ENCODE data around the gene BRIX1.

The BRIX1 gene

DNA sequence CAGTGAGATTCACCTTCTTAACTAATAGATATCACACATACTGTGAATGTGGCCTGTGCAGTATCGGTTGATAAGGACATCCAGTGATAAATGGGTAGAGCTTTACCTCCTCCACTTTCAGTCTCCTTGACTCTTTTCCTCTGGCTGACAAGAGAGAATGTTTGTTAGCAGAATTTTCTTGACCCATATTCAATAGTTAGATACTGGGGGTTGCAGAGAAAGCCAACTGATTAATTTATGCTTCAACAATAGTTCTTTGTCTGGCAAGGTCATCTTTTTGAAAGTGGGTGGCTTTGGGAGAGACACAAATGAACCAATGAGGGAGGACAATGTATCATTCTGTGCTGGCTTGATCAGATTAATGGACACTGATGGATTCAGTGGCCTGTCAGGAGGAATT is 46.3 kb upstream of the BRIX1 start:
- H3K9me3 ChIP-seq (ENCODE audit: insufficient read depth, low read length) = no peaks in the 10 kb centered on the region
- TF ChIP-seq EZH2phosphoT487 (IDR thresholded peaks at IDR 0.05; ENCODE audit: low read depth) = no peak
- TF ChIP-seq, protein P1, sequence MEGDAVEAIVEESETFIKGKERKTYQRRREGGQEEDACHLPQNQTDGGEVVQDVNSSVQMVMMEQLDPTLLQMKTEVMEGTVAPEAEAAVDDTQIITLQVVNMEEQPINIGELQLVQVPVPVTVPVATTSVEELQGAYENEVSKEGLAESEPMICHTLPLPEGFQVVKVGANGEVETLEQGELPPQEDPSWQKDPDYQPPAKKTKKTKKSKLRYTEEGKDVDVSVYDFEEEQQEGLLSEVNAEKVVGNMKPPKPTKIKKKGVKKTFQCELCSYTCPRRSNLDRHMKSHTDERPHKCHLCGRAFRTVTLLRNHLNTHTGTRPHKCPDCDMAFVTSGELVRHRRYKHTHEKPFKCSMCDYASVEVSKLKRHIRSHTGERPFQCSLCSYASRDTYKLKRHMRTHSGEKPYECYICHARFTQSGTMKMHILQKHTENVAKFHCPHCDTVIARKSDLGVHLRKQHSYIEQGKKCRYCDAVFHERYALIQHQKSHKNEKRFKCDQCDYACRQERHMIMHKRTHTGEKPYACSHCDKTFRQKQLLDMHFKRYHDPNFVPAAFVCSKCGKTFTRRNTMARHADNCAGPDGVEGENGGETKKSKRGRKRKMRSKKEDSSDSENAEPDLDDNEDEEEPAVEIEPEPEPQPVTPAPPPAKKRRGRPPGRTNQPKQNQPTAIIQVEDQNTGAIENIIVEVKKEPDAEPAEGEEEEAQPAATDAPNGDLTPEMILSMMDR (IDR thresholded peaks at IDR 0.05; ENCODE audit: low read depth, low read length) = no peak
- H3K27me3 ChIP-seq (ENCODE audit: low read depth, low read length) = no peaks in the 10 kb centered on the region
- H2AFZ ChIP-seq (ENCODE audit: low read depth, low read length) = no peak overlapping the region
- H3K79me2 ChIP-seq (ENCODE audit: low read length) = no peaks in the 10 kb centered on the region
- H3K4me2 ChIP-seq (ENCODE audit: low read length) = no peak overlapping the region
- H3K9ac ChIP-seq (ENCODE audit: low read length) = no peak overlapping the region
- H4K20me1 ChIP-seq (ENCODE audit: insufficient read depth, low read length) = no peaks in the 10 kb centered on the region
- H3K27ac ChIP-seq (ENCODE audit: low read length) = no peak overlapping the region
- no peaks in the 10 kb centered on the region for H3K4me1 ChIP-seq (ENCODE audit: low read length)
- H3K36me3 ChIP-seq (replicated peaks; ENCODE audit: low read depth, low read length) = no peaks in the 10 kb centered on the region
- no peak overlapping the region for H3K4me3 ChIP-seq (ENCODE audit: low read length)

DNA sequence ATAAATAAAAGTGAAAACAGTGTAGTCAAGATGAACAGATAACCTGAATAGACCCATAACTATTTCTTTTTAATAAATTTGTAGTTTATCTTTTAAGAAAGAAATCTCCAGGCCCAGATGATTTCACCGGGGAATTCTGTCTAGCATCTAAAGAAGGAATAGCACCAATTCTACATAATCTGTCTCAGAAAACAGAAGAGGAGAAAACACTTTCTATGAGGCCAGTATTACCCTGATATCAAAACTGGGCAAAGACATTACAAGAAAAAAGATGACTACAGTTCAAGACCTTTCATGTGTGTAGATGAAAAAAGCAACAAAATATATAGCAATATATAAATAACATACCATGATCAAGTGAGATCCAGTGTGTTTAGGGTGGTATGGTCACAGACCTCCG is 45.1 kb upstream of the BRIX1 start:
- H3K36me3 ChIP-seq (replicated peaks; ENCODE audit: low read depth, low read length) = no peaks in the 10 kb centered on the region
- H2AFZ ChIP-seq (ENCODE audit: low read depth, low read length) = no peak overlapping the region
- no peak overlapping the region for H3K4me2 ChIP-seq (ENCODE audit: low read length)
- no peaks in the 10 kb centered on the region for H3K4me1 ChIP-seq (ENCODE audit: low read length)
- H3K9me3 ChIP-seq (ENCODE audit: insufficient read depth, low read length) = no peaks in the 10 kb centered on the region
- H3K4me3 ChIP-seq (ENCODE audit: low read length) = no peak overlapping the region
- H4K20me1 ChIP-seq (ENCODE audit: insufficient read depth, low read length) = no peaks in the 10 kb centered on the region
- TF ChIP-seq EZH2phosphoT487 (IDR thresholded peaks at IDR 0.05; ENCODE audit: low read depth) = no peak
- TF ChIP-seq, protein P1 (IDR thresholded peaks at IDR 0.05; ENCODE audit: low read depth, low read length) = no peak
- no peak overlapping the region for H3K27ac ChIP-seq (ENCODE audit: low read length)
- H3K27me3 ChIP-seq (ENCODE audit: low read depth, low read length) = no peaks in the 10 kb centered on the region
- no peaks in the 10 kb centered on the region for H3K79me2 ChIP-seq (ENCODE audit: low read length)
- H3K9ac ChIP-seq (ENCODE audit: low read length) = no peak overlapping the region

DNA sequence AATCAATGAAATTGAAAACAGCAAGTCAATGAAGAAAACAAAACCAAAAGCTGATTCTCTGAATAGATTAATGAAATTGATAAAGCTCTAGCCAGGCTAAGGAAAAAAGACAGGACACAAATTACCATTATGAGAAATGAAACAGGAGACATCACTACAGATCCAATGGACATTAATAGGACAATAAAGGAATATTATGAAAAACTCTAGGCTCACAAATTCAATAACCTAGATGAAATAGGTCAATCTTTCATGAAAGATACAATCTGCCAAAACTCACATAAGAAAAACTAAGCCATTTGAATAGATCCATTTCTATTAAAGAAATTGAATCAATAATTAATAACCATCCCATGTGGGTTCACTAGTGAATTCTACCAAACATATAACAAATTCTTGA is 39.2 kb upstream of the BRIX1 start:
- H3K4me3 ChIP-seq (ENCODE audit: low read length) = no peak overlapping the region
- H3K27ac ChIP-seq (ENCODE audit: low read length) = no peak overlapping the region
- TF ChIP-seq, protein P1 (IDR thresholded peaks at IDR 0.05; ENCODE audit: low read depth, low read length) = no peak
- TF ChIP-seq EZH2phosphoT487 (IDR thresholded peaks at IDR 0.05; ENCODE audit: low read depth) = no peak
- H4K20me1 ChIP-seq (ENCODE audit: insufficient read depth, low read length) = no peaks in the 10 kb centered on the region
- no peak overlapping the region for H3K4me2 ChIP-seq (ENCODE audit: low read length)
- H3K9me3 ChIP-seq (ENCODE audit: insufficient read depth, low read length) = no peaks in the 10 kb centered on the region
- no peak overlapping the region for H2AFZ ChIP-seq (ENCODE audit: low read depth, low read length)
- no peaks in the 10 kb centered on the region for H3K79me2 ChIP-seq (ENCODE audit: low read length)
- H3K4me1 ChIP-seq (ENCODE audit: low read length) = no peaks in the 10 kb centered on the region
- H3K36me3 ChIP-seq (replicated peaks; ENCODE audit: low read depth, low read length) = no peaks in the 10 kb centered on the region
- no peaks in the 10 kb centered on the region for H3K27me3 ChIP-seq (ENCODE audit: low read depth, low read length)
- H3K9ac ChIP-seq (ENCODE audit: low read length) = no peak overlapping the region

DNA sequence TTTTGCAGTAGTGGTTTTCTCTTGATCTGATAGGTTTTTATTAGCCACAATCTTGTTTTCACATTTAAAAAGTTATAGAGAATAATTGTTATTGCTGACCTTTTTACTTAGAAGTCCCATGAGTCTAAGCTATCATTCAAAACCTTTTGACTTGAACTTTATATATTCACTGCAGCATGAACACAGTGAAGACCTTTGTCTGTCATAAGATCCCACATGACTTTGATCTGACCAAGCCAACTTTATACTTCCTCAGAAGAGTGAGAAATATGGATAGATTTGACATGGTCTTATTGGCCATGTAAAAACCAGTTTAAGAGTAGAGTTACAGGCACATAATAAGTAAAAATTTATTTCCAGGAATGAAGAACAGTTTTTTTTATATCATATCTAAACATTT is 34.3 kb upstream of the BRIX1 start:
- no peak overlapping the region for H3K9ac ChIP-seq (ENCODE audit: low read length)
- no peaks in the 10 kb centered on the region for H3K36me3 ChIP-seq (replicated peaks; ENCODE audit: low read depth, low read length)
- H3K79me2 ChIP-seq (ENCODE audit: low read length) = no peaks in the 10 kb centered on the region
- no peak overlapping the region for H2AFZ ChIP-seq (ENCODE audit: low read depth, low read length)
- no peaks in the 10 kb centered on the region for H3K4me1 ChIP-seq (ENCODE audit: low read length)
- TF ChIP-seq EZH2phosphoT487 (IDR thresholded peaks at IDR 0.05; ENCODE audit: low read depth) = no peak
- TF ChIP-seq, protein P1 (IDR thresholded peaks at IDR 0.05; ENCODE audit: low read depth, low read length) = no peak
- H3K9me3 ChIP-seq (ENCODE audit: insufficient read depth, low read length) = no peaks in the 10 kb centered on the region
- H4K20me1 ChIP-seq (ENCODE audit: insufficient read depth, low read length) = no peaks in the 10 kb centered on the region
- no peak overlapping the region for H3K4me3 ChIP-seq (ENCODE audit: low read length)
- no peak overlapping the region for H3K4me2 ChIP-seq (ENCODE audit: low read length)
- no peak overlapping the region for H3K27ac ChIP-seq (ENCODE audit: low read length)
- no peaks in the 10 kb centered on the region for H3K27me3 ChIP-seq (ENCODE audit: low read depth, low read length)
